GM12872 (cell line): ENCODE data around the gene MRPS31.

Source experiments
- CTCF ChIP-seq: IDR thresholded peaks from 3 replicates; pipeline ENCODE4 v1.5.1; 2011; ENCODE audit warnings: low read depth, mild to moderate bottlenecking, low read length, moderate library complexity; ENCODE audit not compliant: insufficient read depth

Gene MRPS31

GRCh38 chr13:40765602-40766001, 5.4 kb downstream of the MRPS31 start:
- TF ChIP-seq CTCF = no peak

- no peak for TF ChIP-seq CTCF
Observed at GRCh38 chr13:40764587-40765403, 6.2 kb downstream of the MRPS31 start.

- no peak for TF ChIP-seq CTCF
Observed at GRCh38 chr13:40762849-40763248, 8.1 kb downstream of the MRPS31 start.

- no peak for TF ChIP-seq CTCF
Observed at GRCh38 chr13:40758811-40759210, 12.2 kb downstream of the MRPS31 start.

- TF ChIP-seq CTCF = no peak
Observed at GRCh38 chr13:40756042-40756441, 14.9 kb downstream of the MRPS31 start.

GRCh38 chr13:40755082-40755700, 15.8 kb downstream of the MRPS31 start:
- TF ChIP-seq CTCF = no peak

- no peak for TF ChIP-seq CTCF
Observed at GRCh38 chr13:40749327-40749726, 21.7 kb downstream of the MRPS31 start.
